ENCODE measurements around the gene NUSAP1. TPM values are rescaled to one million over a fixed set of nuclear protein-coding genes. Genes with fewer than 3 reads are reported as not detected.

Gene NUSAP1
- total and polyA plus RNA-seq, 10 of the 15 experiments (the other 5 are each of a cell fraction or from before 2014, with no cell fraction given), result 158 to 315 (median 229) TPM

- TF ChIP-seq ZBTB40 (IDR thresholded peaks at IDR 0.05; ENCODE audit: borderline replicate concordance) (peak; percentile 22; the same call in 1 of the 2 replicates), NR2C2 (IDR thresholded peaks at IDR 0.05; ENCODE audit: borderline replicate concordance, control insufficient read depth, insufficient read length, low read depth) (no peak), FOS (IDR thresholded peaks at IDR 0.05; ENCODE audit: borderline replicate concordance, extremely low read depth, insufficient read length) (no peak), GATAD2B (conservative IDR thresholded peaks at IDR 0.05; ENCODE audit: low read depth) (peak; percentile 78), RAD51 (IDR thresholded peaks at IDR 0.05) (no peak), NFYB (IDR thresholded peaks at IDR 0.05; ENCODE audit: insufficient read depth, low read depth, low read length) (peak; percentile 81), RELB (IDR thresholded peaks at IDR 0.05; ENCODE audit: low read depth) (peak; percentile 76; the same call in 1 of the 2 replicates), YY1 (IDR thresholded peaks at IDR 0.05; ENCODE audit: low read depth, low read length) (peak; percentile 97), BACH1 (IDR thresholded peaks at IDR 0.05; ENCODE audit: borderline replicate concordance) (peak; percentile 83), MYC (IDR thresholded peaks at IDR 0.05; ENCODE audit: insufficient read depth, insufficient read length, insufficient replicate concordance, low read length, severe bottlenecking) (peak; percentile 46), CBX5 (IDR thresholded peaks at IDR 0.05; ENCODE audit: low read depth) (0 out of 2 replicates have a peak, but pooled peaks have one; percentile 14), NR2C1 (IDR thresholded peaks at IDR 0.05) (no peak), ZBED1 (IDR thresholded peaks at IDR 0.05; ENCODE audit: borderline replicate concordance) (peak; percentile 73; the same call in 1 of the 2 replicates), RBBP5 (conservative IDR thresholded peaks at IDR 0.05) (0 out of 2 replicates have a peak, but pooled peaks have one; percentile 18), MTA3 (IDR thresholded peaks at IDR 0.05; ENCODE audit: borderline replicate concordance, low read length) (no peak; the same call in 1 of the 2 replicates), CBX3 (IDR thresholded peaks at IDR 0.05; ENCODE audit: borderline replicate concordance, low read depth) (no peak), POLR2AphosphoS5 (IDR thresholded peaks at IDR 0.05; ENCODE audit: low read length) (peak; percentile 93), CHD1 (IDR thresholded peaks at IDR 0.05; ENCODE audit: low read depth, low read length) (no peak), CEBPZ (IDR thresholded peaks at IDR 0.05; ENCODE audit: low read depth, low read length) (no peak), BMI1 (IDR thresholded peaks at IDR 0.05; ENCODE audit: borderline replicate concordance) (no peak), HDGF (IDR thresholded peaks at IDR 0.05) (peak; percentile 59; the same call in 1 of the 2 replicates)
Measured at GRCh38 chr15:41332194-41333025, at the start of gene NUSAP1, which contains the start of gene OIP5 (continued).

All from GM12878 (cell line).